Skeletal muscle cell (primary cell): Measurements from ENCODE around the gene SCN3A.

Experiments
- DNase-seq: peaks from one replicate; pipeline ENCODE4 v3.0.0-alpha.2; 2010; ENCODE audit warnings: low read depth
- H3K4me3 ChIP-seq: 2 replicates; pipeline ENCODE4 v1.5.1; 2011; ENCODE audit warnings: low read depth, mild to moderate bottlenecking, control low read depth, low read length, moderate library complexity

SCN3A gene

GRCh38 chr2:165067643-165068486 is 136.0 kb downstream of the SCN3A start:
- H3K4me3 ChIP-seq: peak overlapping the region; percentile 27
- DNase-seq: peak; percentile 21

DNA sequence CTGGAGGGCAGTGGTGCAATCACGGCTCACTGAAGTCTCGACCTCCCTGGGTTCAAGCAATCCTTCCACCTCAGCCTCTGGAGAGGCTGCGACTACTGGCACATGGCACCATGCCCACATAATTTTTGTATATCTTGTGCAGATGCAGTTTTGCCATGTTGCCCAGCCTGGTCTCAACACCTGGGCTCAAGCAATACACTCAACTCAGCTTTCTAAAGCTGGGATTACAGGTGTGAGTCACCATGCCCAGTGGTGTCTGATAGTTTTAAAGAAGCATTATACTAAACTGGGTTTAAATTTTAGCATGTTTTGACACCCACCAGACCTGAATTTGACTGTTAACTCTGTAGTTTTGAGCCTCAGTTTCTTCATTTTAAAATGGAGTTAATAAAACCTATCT is 139.1 kb downstream of the SCN3A start:
- DNase-seq: no peak

GRCh38 chr2:165060411-165060810 is 143.4 kb downstream of the SCN3A start:
- DNase-seq: no peak

More for the DNA sequence above, 139.1 kb downstream of the SCN3A start:
- no peak overlapping the region for H3K4me3 ChIP-seq

DNA sequence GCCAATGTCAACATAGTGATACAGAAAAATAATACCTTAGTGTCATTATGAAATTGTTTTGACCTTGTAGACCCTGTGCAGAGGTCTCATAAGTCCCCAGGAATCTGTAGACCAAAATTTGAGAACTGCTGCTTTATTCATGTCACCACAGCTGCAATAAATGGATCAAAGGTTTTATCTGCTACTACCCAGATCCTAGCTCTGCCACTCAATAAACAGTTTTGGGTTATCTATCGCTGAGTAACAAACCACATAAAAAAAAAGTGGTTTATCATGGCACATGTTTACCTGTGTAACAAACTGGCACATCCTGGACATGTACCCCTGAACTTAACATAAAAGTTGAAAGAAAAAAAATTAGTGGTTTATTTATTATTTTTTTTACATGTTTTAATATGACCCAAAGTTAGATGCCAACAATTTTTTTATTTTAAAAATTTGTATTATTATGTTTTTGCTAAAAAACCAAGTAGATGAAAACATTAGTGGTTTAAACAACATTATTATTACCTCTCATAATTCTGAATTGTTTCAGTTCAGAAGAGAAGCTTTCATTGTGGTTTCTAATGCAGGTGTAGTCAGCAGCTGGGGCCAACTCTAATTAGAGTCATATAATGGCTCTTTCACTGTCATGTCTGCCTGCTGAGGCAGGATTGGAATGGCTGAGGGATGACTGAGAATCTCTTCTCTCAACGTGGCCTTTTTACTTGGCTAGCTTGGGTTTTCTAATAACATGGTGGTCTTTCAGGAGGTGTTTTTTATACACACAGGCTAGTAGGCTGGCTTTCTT is 145.2 kb downstream of the SCN3A start:
- DNase-seq: no peak
- no peak overlapping the region for H3K4me3 ChIP-seq

More at GRCh38 chr2:165060411-165060810, 143.4 kb downstream of the SCN3A start:
- no peak overlapping the region for H3K4me3 ChIP-seq

DNA sequence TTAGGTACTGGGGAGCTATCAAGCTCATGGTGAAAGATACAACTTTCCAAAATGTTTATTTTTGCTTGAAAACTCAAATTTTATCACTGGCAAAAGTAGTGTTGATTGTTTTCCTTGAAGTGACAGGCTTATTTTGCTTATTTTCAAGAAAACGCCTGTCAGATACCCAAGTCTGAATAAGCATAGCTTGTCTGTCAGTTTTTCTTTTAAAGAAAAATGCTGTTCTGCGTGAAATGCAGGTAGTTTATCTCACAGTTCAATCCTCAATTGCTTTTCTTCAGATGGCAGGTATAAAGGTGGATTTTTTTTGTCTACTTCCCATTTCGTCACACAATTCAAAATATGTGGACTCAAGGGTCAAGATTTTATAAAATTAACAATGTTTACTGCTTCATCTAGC is 145.9 kb downstream of the SCN3A start:
- no peak overlapping the region for H3K4me3 ChIP-seq
- DNase-seq: no peak

DNA sequence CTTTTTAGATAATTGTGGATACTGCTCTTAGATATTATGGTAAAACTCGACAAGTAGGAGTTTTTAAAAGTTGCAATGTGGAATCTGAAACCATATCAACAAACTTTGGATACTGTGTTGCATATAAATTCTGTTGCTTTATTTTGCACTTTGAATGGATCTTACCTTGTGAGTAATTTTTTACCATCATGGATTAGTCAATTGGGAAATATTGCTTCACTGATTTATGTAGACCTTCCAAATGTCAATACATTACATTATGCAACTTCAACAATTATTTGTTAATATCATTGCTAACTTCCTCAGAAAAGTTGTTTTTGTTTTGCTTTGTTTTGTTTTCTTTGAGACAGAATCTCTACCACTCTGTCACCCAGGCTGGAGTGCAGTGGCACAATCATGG is 146.5 kb downstream of the SCN3A start:
- H3K4me3 ChIP-seq: no peak overlapping the region
- no peak for DNase-seq

- DNase-seq: no peak
- H3K4me3 ChIP-seq: no peak overlapping the region
These were observed 147.3 kb downstream of the SCN3A start for GRCh38 chr2:165056564-165056963.

- H3K4me3 ChIP-seq: no peak overlapping the region
- DNase-seq: no peak
These were observed 148.6 kb downstream of the SCN3A start for GRCh38 chr2:165055082-165055851.

DNA sequence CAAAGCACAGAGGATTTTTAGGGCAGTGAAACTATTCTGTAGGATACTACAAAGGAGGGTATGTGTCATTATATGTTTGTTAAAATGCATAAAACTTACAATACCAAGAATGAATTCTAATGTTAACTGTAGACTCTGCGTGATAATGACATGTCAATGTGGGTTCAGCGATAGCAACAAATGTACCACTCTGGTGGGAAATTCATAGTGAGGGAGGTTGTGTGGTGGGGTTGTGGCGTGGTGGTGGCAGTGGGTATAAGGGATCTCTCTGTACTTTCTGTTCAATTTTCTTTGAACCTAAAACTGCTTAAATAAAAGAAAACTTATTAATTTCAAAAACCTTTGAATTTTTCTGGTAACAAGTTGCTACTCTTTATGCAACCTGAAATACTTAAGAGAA is 149.2 kb downstream of the SCN3A start:
- DNase-seq: no peak
- no peak overlapping the region for H3K4me3 ChIP-seq

DNA sequence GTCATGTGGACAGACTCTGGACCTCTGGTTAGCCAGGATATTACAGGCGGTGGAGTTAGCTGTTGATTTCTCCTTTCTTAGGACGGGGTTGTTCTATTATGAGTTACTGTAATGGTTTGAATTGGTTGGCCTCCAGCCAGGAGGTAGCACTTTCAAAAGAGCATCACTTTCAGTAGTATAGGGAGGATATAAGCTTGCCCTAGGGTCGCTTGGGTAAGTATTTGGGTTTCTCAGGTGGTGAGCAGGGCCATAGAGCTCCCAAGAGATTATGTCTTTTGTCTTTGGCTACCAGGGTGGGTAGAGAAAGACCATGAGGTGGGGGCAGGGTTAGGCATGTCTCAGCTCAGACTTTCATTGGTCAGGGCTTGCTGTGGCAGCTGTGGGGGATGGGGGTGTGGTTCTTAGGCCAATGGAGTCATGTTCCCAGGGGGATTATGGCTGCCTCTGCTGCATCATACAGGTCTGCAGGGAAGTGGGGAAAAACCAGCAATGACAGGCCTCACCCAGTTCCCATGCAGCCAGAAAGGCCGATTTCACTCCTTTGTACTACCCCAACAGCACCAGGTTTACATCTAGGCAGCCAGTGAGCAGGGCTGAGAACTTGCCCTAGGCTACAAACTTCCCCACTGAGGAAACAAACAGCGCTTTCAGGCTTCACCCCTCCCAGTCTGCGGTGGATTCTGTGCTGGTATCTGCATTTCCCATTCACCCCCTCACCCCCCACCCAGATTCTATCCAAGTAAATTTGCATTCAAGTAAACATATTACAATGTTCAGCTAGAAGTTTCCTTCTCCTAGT is 159.1 kb downstream of the SCN3A start:
- H3K4me3 ChIP-seq: no peak overlapping the region
- no peak for DNase-seq
